B cell (primary cell): ENCODE data around the gene SMC1B.
"Not testable (repeated sequence)": the region's sequence is repeated elsewhere in the genome, so short reads cannot be mapped to it uniquely, and the experiment has no call there.

ENCODE experiments used
- EZH2 ChIP-seq: IDR thresholded peaks from 2 replicates; pipeline ENCODE4 v1.6.1; 2012; ENCODE audit warnings: borderline replicate concordance, low read depth, mild to moderate bottlenecking, moderate library complexity, low read length; ENCODE audit not compliant: insufficient read depth, poor library complexity, severe bottlenecking
- TF ChIP-seq, protein P1 (sequence below): fragments of 200-600 bp; IDR thresholded peaks from one replicate; pipeline ENCODE4 v1.8.0; 2022; ENCODE audit warnings: antibody characterized with exemption, mild to moderate bottlenecking

GRCh38 chr22:45295004-45295403 is 118.4 kb downstream of the SMC1B start:
- TF ChIP-seq, protein P1, sequence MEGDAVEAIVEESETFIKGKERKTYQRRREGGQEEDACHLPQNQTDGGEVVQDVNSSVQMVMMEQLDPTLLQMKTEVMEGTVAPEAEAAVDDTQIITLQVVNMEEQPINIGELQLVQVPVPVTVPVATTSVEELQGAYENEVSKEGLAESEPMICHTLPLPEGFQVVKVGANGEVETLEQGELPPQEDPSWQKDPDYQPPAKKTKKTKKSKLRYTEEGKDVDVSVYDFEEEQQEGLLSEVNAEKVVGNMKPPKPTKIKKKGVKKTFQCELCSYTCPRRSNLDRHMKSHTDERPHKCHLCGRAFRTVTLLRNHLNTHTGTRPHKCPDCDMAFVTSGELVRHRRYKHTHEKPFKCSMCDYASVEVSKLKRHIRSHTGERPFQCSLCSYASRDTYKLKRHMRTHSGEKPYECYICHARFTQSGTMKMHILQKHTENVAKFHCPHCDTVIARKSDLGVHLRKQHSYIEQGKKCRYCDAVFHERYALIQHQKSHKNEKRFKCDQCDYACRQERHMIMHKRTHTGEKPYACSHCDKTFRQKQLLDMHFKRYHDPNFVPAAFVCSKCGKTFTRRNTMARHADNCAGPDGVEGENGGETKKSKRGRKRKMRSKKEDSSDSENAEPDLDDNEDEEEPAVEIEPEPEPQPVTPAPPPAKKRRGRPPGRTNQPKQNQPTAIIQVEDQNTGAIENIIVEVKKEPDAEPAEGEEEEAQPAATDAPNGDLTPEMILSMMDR, result not testable (repeated sequence)
- not testable (repeated sequence) for TF ChIP-seq EZH2
